Skeletal muscle satellite cell (primary cell): Measurements from ENCODE around the gene FCHO2.
A peak's percentile ranks its signal among the peaks of the same experiment; 100 is the strongest.

ENCODE experiments used
- H3K27me3 ChIP-seq: 2 replicates; pipeline ENCODE4 v1.7.0; 2013; ENCODE audit warnings: low read length; ENCODE audit not compliant: control insufficient read depth, insufficient read depth
- H3K36me3 ChIP-seq: 2 replicates; pipeline ENCODE4 v1.7.0; 2013; ENCODE audit warnings: mild to moderate bottlenecking, control low read depth, low read length; ENCODE audit not compliant: insufficient read depth
- H3K4me1 ChIP-seq: 2 replicates; pipeline ENCODE4 v1.7.0; 2013; ENCODE audit warnings: low read length; ENCODE audit not compliant: control insufficient read depth, insufficient read depth
- H3K4me2 ChIP-seq: 2 replicates; pipeline ENCODE4 v1.7.0; 2013; ENCODE audit warnings: mild to moderate bottlenecking, low read length
- H3K4me3 ChIP-seq: 2 replicates; pipeline ENCODE4 v1.7.0; 2013; ENCODE audit warnings: low read length
- H3K9ac ChIP-seq: 2 replicates; pipeline ENCODE4 v1.7.0; 2013; ENCODE audit warnings: mild to moderate bottlenecking, low read depth, low read length, moderate library complexity
- H3K9me3 ChIP-seq: replicated peaks from 2 replicates; pipeline ENCODE4 v1.7.0; 2013; ENCODE audit warnings: mild to moderate bottlenecking, control low read depth, low read length

Gene FCHO2

GRCh38 chr5:73130811-73131210, 175.0 kb downstream of the FCHO2 start:
- H3K9ac ChIP-seq: no peak overlapping the region
- H3K9me3 ChIP-seq: no peaks in the 10 kb centered on the region
- H3K4me1 ChIP-seq: peaks cover 2% of the 10 kb centered on the region
- H3K4me2 ChIP-seq: no peak overlapping the region
- no peak overlapping the region for H3K4me3 ChIP-seq
- H3K36me3 ChIP-seq: peaks cover 26% of the 10 kb centered on the region
- no peaks in the 10 kb centered on the region for H3K27me3 ChIP-seq

DNA sequence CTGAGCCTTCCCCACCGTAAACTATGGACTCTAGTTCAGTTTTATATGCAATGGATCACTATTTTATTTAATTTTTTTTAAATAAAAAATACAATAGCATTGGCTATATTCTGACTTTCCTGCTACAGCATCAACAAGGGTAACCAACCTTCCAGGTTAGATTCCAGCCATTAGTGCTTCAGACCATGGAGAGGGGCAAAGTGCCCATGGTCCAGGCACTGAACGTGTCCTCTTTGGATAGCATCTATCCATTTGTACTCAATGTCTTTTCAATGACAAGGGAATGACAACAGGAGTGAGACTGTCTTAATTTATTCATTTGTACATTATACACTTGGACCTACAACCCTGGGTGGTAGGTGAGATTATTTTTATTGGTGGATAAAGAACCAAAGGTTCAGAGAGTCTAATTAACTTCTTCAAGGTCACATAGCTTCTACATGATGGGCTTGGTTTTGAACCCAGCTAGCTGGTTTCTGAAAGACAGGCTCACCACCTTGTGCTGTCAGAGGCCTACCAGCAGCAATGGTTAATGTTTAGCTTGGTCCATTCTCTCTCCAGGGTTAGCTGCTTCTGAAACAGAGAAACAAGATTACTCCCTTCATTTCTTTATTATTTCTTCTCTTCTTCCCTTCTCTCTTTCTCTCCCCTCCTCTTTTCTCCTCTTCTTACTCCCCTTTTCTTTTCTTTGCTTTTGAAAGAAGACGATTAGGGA, 176.0 kb downstream of the FCHO2 start:
- Histone ChIP-seq H3K36me3 (peaks cover 23% of the 10 kb centered on the region), H3K9me3 (no peaks in the 10 kb centered on the region), H3K27me3 (no peaks in the 10 kb centered on the region)

GRCh38 chr5:73132759-73133158, 176.9 kb downstream of the FCHO2 start:
- Histone ChIP-seq H3K4me2 (no peak overlapping the region), H3K9me3 (no peaks in the 10 kb centered on the region), H3K9ac (no peak overlapping the region), H3K4me1 (peaks cover 9% of the 10 kb centered on the region), H3K4me3 (no peak overlapping the region), H3K36me3 (peaks cover 23% of the 10 kb centered on the region), H3K27me3 (no peaks in the 10 kb centered on the region)

More for the DNA sequence above, 176.0 kb downstream of the FCHO2 start:
- Histone ChIP-seq H3K4me3 (no peak overlapping the region), H3K9ac (no peak overlapping the region), H3K4me2 (no peak overlapping the region), H3K4me1 (peaks cover 9% of the 10 kb centered on the region)

GRCh38 chr5:73135021-73135420, 179.2 kb downstream of the FCHO2 start:
- peaks cover 9% of the 10 kb centered on the region for H3K4me1 ChIP-seq
- H3K27me3 ChIP-seq: no peaks in the 10 kb centered on the region
- H3K9ac ChIP-seq: no peak overlapping the region
- no peaks in the 10 kb centered on the region for H3K9me3 ChIP-seq
- no peak overlapping the region for H3K4me3 ChIP-seq
- peaks cover 13% of the 10 kb centered on the region for H3K36me3 ChIP-seq
- no peak overlapping the region for H3K4me2 ChIP-seq

DNA sequence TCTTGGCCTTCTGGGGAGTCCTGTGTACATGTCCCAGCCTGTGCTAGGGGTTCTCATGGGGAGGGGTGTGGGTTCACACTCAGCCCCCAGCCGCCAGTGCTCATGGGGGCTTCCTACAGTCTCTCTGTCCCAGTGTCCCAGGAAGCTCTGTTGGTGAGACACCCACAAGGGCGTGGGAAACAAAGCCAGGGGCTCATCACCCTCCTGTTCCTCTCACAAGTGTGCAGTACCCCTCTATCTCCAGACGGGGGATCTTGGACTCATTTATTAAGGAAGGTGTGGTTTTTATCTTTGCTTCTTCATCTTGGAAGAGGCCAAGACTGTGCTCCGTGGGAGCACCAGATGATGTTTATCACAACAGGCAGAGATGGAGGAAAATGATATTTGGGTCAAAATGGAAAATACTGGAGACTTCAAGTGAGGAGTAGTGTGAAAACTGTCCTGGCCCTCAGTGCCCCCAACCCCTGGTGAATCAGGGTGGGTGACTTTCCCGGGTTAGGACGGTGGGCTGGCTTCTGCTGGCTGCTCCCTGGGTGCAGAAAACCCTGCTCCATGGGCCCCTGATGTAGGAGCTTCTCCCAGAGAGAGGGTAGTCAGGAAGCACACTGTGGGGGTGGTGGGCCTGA, 179.7 kb downstream of the FCHO2 start:
- peaks cover 13% of the 10 kb centered on the region for H3K36me3 ChIP-seq
- H3K4me2 ChIP-seq: peak overlapping the region; percentile 29
- H3K27me3 ChIP-seq: no peaks in the 10 kb centered on the region
- no peaks in the 10 kb centered on the region for H3K9me3 ChIP-seq
- H3K4me3 ChIP-seq: no peak overlapping the region
- peaks cover 9% of the 10 kb centered on the region for H3K4me1 ChIP-seq
- no peak overlapping the region for H3K9ac ChIP-seq

- Histone ChIP-seq H3K4me2 (peak overlapping the region; percentile 29), H3K27me3 (no peaks in the 10 kb centered on the region), H3K36me3 (peaks cover 10% of the 10 kb centered on the region), H3K9ac (no peak overlapping the region), H3K4me3 (no peak overlapping the region), H3K4me1 (peaks cover 9% of the 10 kb centered on the region), H3K9me3 (no peaks in the 10 kb centered on the region)
Observed at GRCh38 chr5:73136055-73136562, 180.3 kb downstream of the FCHO2 start.

- Histone ChIP-seq H3K4me2 (no peak overlapping the region), H3K4me1 (peaks cover 9% of the 10 kb centered on the region), H3K9ac (no peak overlapping the region), H3K27me3 (no peaks in the 10 kb centered on the region), H3K9me3 (no peaks in the 10 kb centered on the region), H3K36me3 (no peaks in the 10 kb centered on the region), H3K4me3 (no peak overlapping the region)
Observed at GRCh38 chr5:73137563-73138530, 182.0 kb downstream of the FCHO2 start.

GRCh38 chr5:73139485-73139884, 183.6 kb downstream of the FCHO2 start:
- no peak overlapping the region for H3K4me3 ChIP-seq
- H3K4me1 ChIP-seq: peaks cover 9% of the 10 kb centered on the region
- no peaks in the 10 kb centered on the region for H3K36me3 ChIP-seq
- no peaks in the 10 kb centered on the region for H3K27me3 ChIP-seq
- no peak overlapping the region for H3K9ac ChIP-seq
- no peaks in the 10 kb centered on the region for H3K9me3 ChIP-seq
- H3K4me2 ChIP-seq: no peak overlapping the region
